MCF 10A (cell line): ENCODE measurements around the gene PHYHD1. TPM values are rescaled to one million over a fixed set of nuclear protein-coding genes. Genes with fewer than 3 reads are reported as not detected.

Source experiments
- Bru-seq: library from RNA; stranded (reverse); fragments of 400-500 nt; gene quantifications from one replicate; lab custom pipeline; 2021; lab: Mats Ljungman, UMichigan
- BruChase-seq, 2 experiments: library from RNA; stranded (reverse); fragments of 400-500 nt; gene quantifications; one replicate each; lab custom pipeline; 2021; lab: Mats Ljungman, UMichigan
- BruUV-seq: library from RNA; stranded (reverse); fragments of 400-500 nt; replicated peaks from 2 replicates; lab custom pipeline; 2021; lab: Mats Ljungman, UMichigan
- CTCF ChIA-PET: fragments of 300-600 bp; sonication (Branson Sonifier 250); formaldehyde crosslinking; extraction: SDS; loops from one replicate; lab custom pipeline; 2021; ENCODE audit warnings: antibody characterized with exemption, inconsistent platforms; lab: Yijun Ruan, JAX
- POLR2A ChIA-PET: fragments of 300-600, 350-650 bp; sonication (Branson Sonifier 250); formaldehyde crosslinking; extraction: SDS; loops from one replicate; lab custom pipeline; 2020; ENCODE audit warnings: antibody characterized with exemption, inconsistent platforms; lab: Yijun Ruan, JAX
- DNase-seq: peaks from one replicate; pipeline ENCODE4 v3.0.0-alpha.2; 2018; ENCODE audit not compliant: unreplicated experiment
- H3K27ac Mint-ChIP-seq: one replicate; pipeline ENCODE4 v1.8.0; 2022; ENCODE audit warnings: mild to moderate bottlenecking, low read depth, mixed read lengths; ENCODE audit not compliant: unreplicated experiment
- H3K27me3 Mint-ChIP-seq: one replicate; pipeline ENCODE4 v1.8.0; 2022; ENCODE audit warnings: mixed read lengths; ENCODE audit not compliant: insufficient read depth, unreplicated experiment
- H3K36me3 Mint-ChIP-seq: one replicate; pipeline ENCODE4 v1.8.0; 2022; ENCODE audit warnings: mild to moderate bottlenecking, moderate library complexity, mixed read lengths; ENCODE audit not compliant: insufficient read depth, unreplicated experiment
- H3K4me1 Mint-ChIP-seq: one replicate; pipeline ENCODE4 v1.8.0; 2022; ENCODE audit warnings: mixed read lengths; ENCODE audit not compliant: insufficient read depth, unreplicated experiment
- H3K4me3 Mint-ChIP-seq: one replicate; pipeline ENCODE4 v1.8.0; 2022; ENCODE audit warnings: mild to moderate bottlenecking, moderate library complexity, mixed read lengths; ENCODE audit not compliant: unreplicated experiment
- H3K9me3 Mint-ChIP-seq: one replicate; pipeline ENCODE4 v1.8.0; 2022; ENCODE audit warnings: mixed read lengths; ENCODE audit not compliant: unreplicated experiment
- CTCF ChIP-seq: fragments of 200-600 bp; IDR thresholded peaks from one replicate; pipeline ENCODE4 v1.8.0; 2022; ENCODE audit warnings: antibody characterized with exemption, mild to moderate bottlenecking; ENCODE audit not compliant: unreplicated experiment
- intact Hi-C: fragments of 100-400 bp; cut with micrococcal nuclease; formaldehyde crosslinking; loops from 2 replicates; pipeline ENCODE4 v1.14.1; 2022
- long read RNA-seq: library from polyadenylated mRNA; stranded (forward); transcript quantifications from one replicate; pipeline ENCODE4 v2.0.0, GENCODE V29; 2022
- total RNA-seq: library from RNA; stranded (reverse); gene quantifications from 2 replicates; pipeline ENCODE4 v1.2.3, GENCODE V29; 2022

The PHYHD1 gene
- 0.70 and 2.0 TPM in 2 replicates for total RNA-seq
- percentile 24 among the genes with signal in this experiment for Bru-seq, nascent RNA
- percentile 43 among the genes with signal in this experiment for BruChase-seq, experiment 1, labeled RNA remaining after a 6-hour chase
- percentile 30 among the genes with signal in this experiment for BruChase-seq, experiment 2, labeled RNA remaining after a 2-hour chase
- long read RNA-seq: 0 reads

- Mint-ChIP-seq H3K27ac (no peak within 1 kb of the TSS), H3K4me3 (no peak within 1 kb of the TSS), H3K4me1 (peaks cover 20% of the 10 kb centered on the region), H3K9me3 (no peaks in the 10 kb centered on the region), H3K36me3 (peaks cover 33% of the 10 kb centered on the region), H3K27me3 (no peaks in the 10 kb centered on the region)
- BruUV-seq: no TSS peak
- peak; percentile 86 for DNase-seq
- intact Hi-C loops: no loop called here
- TF ChIP-seq CTCF: no peak
- ChIA-PET POLR2A (interaction anchor here (1.0 to 1.2 kb wide), 3 partner anchors 28 to 58 kb away, joined by 3 to 7 read pairs (median 4); no protein-coding TSS in a partner anchor), CTCF (interaction anchor here (0.6 to 2.5 kb wide), 3 partner anchors 8 to 462 kb away, joined by 3 to 17 read pairs (median 8); no protein-coding TSS in a partner anchor)
Measured at GRCh38 chr9:128920381-128921058, at the start of gene PHYHD1. PHYHD1 (plus strand) TSS chr9:128920982; CDS start chr9:128922324, 1,342 bp downstream.

GRCh38 chr9:128877852-128878251 lies 42.9 kb upstream of the PHYHD1 start:
- intact Hi-C loops: loop anchor here (2.0 kb wide), 1 partner anchor 15 kb away; no protein-coding TSS in a partner anchor
- Mint-ChIP-seq H3K4me3 (no peak overlapping the region), H3K9me3 (no peaks in the 10 kb centered on the region), H3K36me3 (no peaks in the 10 kb centered on the region), H3K27me3 (no peaks in the 10 kb centered on the region), H3K4me1 (peaks cover 23% of the 10 kb centered on the region), H3K27ac (peak overlapping the region; percentile 50)
- DNase-seq: no peak
- POLR2A ChIA-PET: interaction anchor here (0.6 to 2.7 kb wide), 5 partner anchors 12 to 703 kb away, joined by 3 to 11 read pairs (median 3); partner anchors contain the start of genes PHYHD1 and SPOUT1
- no TSS peak for BruUV-seq
- TF ChIP-seq CTCF: no peak
- CTCF ChIA-PET: interaction anchor here (0.7 to 6.7 kb wide), 8 partner anchors 9 to 87 kb away, joined by 3 to 59 read pairs (median 4); no protein-coding TSS in a partner anchor

GRCh38 chr9:128881884-128882676 lies 38.7 kb upstream of the PHYHD1 start, which contains the start of the genes KYAT1 and LRRC8A:
KYAT1 (minus strand) TSS chr9:128881950; CDS start chr9:128845405, 36,545 bp downstream.
LRRC8A (plus strand) TSS chr9:128882133; CDS start chr9:128907165, 25,032 bp downstream.
- no peaks in the 10 kb centered on the region for H3K9me3 Mint-ChIP-seq
- H3K27me3 Mint-ChIP-seq: no peaks in the 10 kb centered on the region
- H3K36me3 Mint-ChIP-seq: peaks cover 17% of the 10 kb centered on the region
- peak; percentile 96 for DNase-seq
- POLR2A ChIA-PET: interaction anchor here (0.6 to 3.3 kb wide), 23 partner anchors 9 to 784 kb away, joined by 3 to 48 read pairs (median 4); partner anchors contain the start of genes DOLK, NUP188, SH3GLB2 and SPOUT1
- intact Hi-C loops: no loop called here
- H3K4me1 Mint-ChIP-seq: peaks cover 40% of the 10 kb centered on the region
- H3K27ac Mint-ChIP-seq: peak within 1 kb of the TSS; percentile 95
- CTCF ChIA-PET: interaction anchor here (0.5 to 6.7 kb wide), 6 partner anchors 8 to 52 kb away, joined by 3 to 59 read pairs (median 4); no protein-coding TSS in a partner anchor
- H3K4me3 Mint-ChIP-seq: peak within 1 kb of the TSS; percentile 99
- TSS peak; percentile 28 for BruUV-seq
- TF ChIP-seq CTCF: no peak
